HEK293 (cell line): Measurements from ENCODE around the gene MAGEB3.

Experiments
- CTCF ChIP-seq: fragments of 450-650 bp; formaldehyde crosslinking; IDR thresholded peaks from 2 replicates; pipeline ENCODE4 v1.5.1; 2016; ENCODE audit warnings: missing biosample characterization, missing genetic modification characterization
- PBX3 ChIP-seq: sonication (generic); formaldehyde crosslinking; IDR thresholded peaks from 2 replicates; pipeline ENCODE4 v1.8.1; 2022; ENCODE audit warnings: mild to moderate bottlenecking, moderate library complexity, missing genetic modification reagents
- REST ChIP-seq: fragments of 450-650 bp; formaldehyde crosslinking; IDR thresholded peaks from 2 replicates; pipeline ENCODE4 v1.5.1; 2016; ENCODE audit warnings: missing biosample characterization, missing genetic modification characterization
- SALL2 ChIP-seq: fragments of 450-650 bp; formaldehyde crosslinking; IDR thresholded peaks from 2 replicates; pipeline ENCODE4 v1.5.0; 2017; ENCODE audit warnings: missing biosample characterization, mild to moderate bottlenecking, missing genetic modification characterization, borderline replicate concordance
- ZNF10 ChIP-seq: fragments of 450-650 bp; formaldehyde crosslinking; IDR thresholded peaks from 2 replicates; pipeline ENCODE4 v1.5.1; 2017; ENCODE audit warnings: missing biosample characterization, missing genetic modification characterization
- ZNF138 ChIP-seq: fragments of 450-650 bp; formaldehyde crosslinking; IDR thresholded peaks from 2 replicates; pipeline ENCODE4 v1.5.1; 2016; ENCODE audit warnings: missing biosample characterization, missing genetic modification characterization, borderline replicate concordance
- ZNF391 ChIP-seq: fragments of 450-650 bp; formaldehyde crosslinking; IDR thresholded peaks from 2 replicates; pipeline ENCODE4 v1.5.1; 2016; ENCODE audit warnings: low read depth, missing biosample characterization, missing genetic modification characterization, borderline replicate concordance
- ZNF416 ChIP-seq: fragments of 450-650 bp; formaldehyde crosslinking; IDR thresholded peaks from 2 replicates; pipeline ENCODE4 v1.5.1; 2016; ENCODE audit warnings: missing biosample characterization, missing genetic modification characterization
- ZNF561 ChIP-seq: fragments of 450-650 bp; IDR thresholded peaks from 2 replicates; pipeline ENCODE4 v1.5.1; 2018; ENCODE audit warnings: missing biosample characterization, missing genetic modification characterization, borderline replicate concordance
- ZNF580 ChIP-seq: fragments of 450-650 bp; formaldehyde crosslinking; IDR thresholded peaks from 2 replicates; pipeline ENCODE4 v1.5.1; 2016; ENCODE audit warnings: missing biosample characterization, missing genetic modification characterization

- TF ChIP-seq CTCF (tag by site-specific recombination) (no peak), ZNF580 (no peak), REST (tag by site-specific recombination) (no peak), ZNF561 (tag by site-specific recombination) (no peak), ZNF10 (tag by site-specific recombination) (no peak), ZNF138 (tag by site-specific recombination) (no peak), ZNF416 (tag by site-specific recombination) (no peak), PBX3 (CRISPR knock-in tag) (no peak), ZNF391 (tag by site-specific recombination) (no peak), SALL2 (no peak)
Observed at GRCh38 chrX:30275498-30275897, 45.0 kb downstream of the MAGEB3 start.
